Limb (tissue), 2 donors: Measurements from ENCODE around the gene OR8A1.

Source experiments
- DNase-seq, 2 donors: peaks; one replicate each; pipeline ENCODE4 v3.0.0-alpha.2; 2016; ENCODE audit errors: extremely low spot score in 2 of 2

Gene OR8A1

DNA sequence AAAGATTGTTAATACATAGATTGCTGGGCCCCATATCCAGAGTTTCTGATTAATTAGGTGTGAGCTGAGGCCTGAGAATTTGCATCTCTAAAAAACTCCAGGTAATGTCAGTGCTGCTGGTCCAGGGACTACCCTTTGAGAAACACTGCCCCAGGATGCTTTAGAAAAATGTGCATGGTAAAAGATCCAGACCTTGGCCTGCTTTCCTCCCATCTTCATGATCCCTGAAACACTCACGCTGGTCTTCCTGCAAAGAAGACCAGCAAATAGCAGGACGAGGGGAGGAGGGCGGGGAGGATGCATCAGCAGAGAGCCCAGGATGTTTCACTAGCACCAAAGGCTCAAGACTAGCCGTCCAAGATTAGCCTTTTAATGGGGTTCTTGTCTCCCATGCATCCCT is at the start of gene OR8A1:
Gene OR8A1 (plus strand): TSS at position 301 of the 400 bp plus-strand sequence. CDS start 123 bp downstream, outside the sequence.
- no peak for DNase-seq

DNA sequence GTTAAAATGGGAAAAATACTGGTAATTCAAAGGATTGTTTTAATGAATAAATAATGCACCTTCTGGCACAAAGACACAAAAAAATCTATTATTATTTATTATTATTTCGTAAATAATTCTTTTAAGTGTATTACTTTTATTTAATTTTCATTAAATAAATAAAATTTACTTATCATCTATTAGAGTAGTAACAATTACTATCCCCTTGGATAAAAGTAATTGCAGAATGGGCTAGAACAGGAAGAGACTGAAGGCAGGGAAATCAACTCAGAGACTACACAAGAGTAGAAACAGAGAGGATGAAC is 49.3 kb upstream of the OR8A1 start:
- DNase-seq, result no peak

- DNase-seq, result no peak
Observed at GRCh38 chr11:124533626-124534025, 36.2 kb upstream of the OR8A1 start.

DNA sequence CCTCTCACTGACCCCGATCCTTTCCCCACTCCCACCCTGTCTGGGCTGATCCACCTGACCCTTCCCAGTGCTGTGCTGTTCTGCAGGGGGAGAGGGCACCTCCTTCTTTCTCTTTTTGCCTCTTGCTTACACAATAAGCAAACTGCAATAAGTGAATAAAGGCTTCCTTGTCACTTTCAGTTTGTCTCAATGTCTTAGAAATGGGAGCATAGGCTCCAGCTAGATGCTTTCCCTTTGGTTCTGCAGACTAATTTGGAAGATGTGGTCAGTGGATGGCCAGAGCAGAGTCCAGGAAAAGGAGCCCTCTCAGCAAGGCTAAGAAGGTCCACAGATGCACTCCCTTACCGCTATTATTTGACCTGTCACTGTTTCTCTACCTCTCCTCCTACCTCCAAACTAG is 35.7 kb upstream of the OR8A1 start:
- DNase-seq, result no peak

- no peak for DNase-seq
Observed at GRCh38 chr11:124535552-124536232, 34.1 kb upstream of the OR8A1 start.

DNA sequence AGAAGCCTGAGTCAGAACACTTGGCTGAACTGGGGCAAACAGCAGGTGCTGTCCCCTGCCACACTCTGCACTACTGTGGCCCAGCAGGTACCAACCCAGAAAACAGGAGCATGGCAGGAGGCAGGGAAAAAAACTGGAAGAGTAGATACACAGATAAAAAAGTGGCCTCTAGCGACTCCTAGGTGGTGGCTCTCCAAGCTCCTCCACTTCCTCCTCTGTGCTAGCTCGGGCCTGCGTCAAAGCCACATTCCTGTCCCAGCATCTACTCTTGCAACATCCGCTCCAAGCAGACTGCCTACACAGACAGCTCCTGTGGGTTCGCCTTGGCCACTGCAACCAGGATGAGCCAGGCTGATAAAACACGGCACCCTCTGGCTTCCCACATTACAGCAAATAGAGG is 33.3 kb upstream of the OR8A1 start:
- DNase-seq, result no peak

- DNase-seq, result no peak
Observed at GRCh38 chr11:124538019-124538418, 31.8 kb upstream of the OR8A1 start.

DNA sequence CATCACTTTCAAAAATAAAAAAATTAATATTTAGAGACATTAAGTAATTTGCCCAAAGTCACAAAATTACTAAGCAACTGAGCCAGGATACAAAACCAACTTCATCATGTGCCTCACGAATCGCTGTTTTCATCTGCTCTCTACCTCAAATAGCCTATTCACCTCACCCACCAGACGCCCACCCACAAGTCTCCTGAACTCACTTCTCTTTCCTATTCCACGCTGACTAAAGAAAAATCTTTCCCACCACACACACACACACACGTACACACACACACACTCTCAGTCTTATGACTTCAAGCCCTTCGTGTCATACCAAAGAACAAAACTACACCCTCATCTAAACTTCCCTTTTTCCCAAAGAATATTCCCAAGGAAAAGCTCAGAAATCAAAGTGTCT is 28.6 kb upstream of the OR8A1 start:
- no peak for DNase-seq

DNA sequence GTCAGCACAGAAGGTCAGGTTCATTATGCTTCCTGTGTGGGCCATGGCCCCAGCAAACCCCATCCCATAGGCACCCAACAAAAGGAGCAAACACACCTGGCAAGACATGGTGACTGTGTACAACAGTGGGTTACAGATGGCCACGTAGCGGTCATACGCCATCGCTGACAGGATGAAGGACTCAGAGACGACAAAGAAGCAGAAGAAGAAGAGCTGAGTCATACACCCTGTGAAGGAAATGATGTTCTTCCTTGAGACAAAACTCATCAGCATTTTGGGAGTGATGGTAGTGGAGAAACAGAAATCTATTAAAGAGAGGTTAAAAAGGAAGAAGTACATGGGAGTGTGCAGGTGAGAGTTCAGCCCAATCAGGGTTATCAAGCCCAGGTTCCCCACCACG is 26.7 kb upstream of the OR8A1 start:
- no peak for DNase-seq

GRCh38 chr11:124543554-124543953 is 26.2 kb upstream of the OR8A1 start, which contains the start of gene OR8B12:
Gene OR8B12, minus strand, starts transcription at chr11:124543654. Its CDS starts 0 bp downstream, at chr11:124543654.
- DNase-seq, result no peak

DNA sequence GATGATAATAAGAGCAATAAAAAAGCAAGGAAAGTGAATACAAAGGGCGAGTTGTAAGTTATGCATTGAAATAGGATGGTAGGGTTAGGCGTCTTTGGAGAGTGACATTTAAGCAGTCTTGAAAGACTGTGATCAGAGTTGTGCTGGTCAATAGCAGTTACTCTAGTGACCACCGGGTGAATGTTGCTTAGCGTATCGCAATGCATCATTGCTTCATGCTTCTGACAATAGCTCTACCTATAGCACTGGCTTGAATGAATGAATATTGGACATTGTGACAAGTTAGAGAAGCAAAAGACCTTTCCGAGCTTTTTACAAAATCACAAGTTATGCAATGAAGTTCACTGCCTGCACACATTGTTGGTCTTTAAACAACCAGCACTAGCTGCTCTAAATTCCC is 18.6 kb upstream of the OR8A1 start:
- DNase-seq, result no peak

DNA sequence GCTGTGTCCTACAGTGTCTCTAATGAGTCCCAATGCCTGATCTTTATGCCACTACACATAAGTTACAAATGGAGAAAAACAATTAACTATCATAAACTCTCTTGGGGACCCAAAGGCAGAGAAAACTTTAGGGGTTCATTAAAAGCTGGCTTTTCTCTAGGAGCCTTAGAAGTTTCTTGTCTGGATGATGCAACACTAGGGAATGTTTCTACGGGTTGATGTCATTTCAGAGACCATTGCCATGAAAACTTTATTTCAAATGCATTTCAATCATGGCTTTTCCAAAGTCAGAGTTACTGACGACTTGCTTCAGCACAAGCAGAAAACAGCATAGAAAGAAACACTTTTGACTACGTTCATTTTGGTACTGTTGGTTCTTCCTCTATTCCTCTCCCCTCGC is 17.8 kb upstream of the OR8A1 start:
- DNase-seq, result no peak

GRCh38 chr11:124556828-124557227 is 13.0 kb upstream of the OR8A1 start:
- no peak for DNase-seq

DNA sequence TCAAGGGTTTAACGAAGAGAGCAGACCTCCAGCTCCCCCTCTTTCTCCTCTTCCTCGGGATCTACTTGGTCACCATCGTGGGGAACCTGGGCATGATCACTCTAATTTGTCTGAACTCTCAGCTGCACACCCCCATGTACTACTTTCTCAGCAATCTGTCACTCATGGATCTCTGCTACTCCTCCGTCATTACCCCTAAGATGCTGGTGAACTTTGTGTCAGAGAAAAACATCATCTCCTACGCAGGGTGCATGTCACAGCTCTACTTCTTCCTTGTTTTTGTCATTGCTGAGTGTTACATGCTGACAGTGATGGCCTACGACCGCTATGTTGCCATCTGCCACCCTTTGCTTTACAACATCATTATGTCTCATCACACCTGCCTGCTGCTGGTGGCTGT is 363 bp downstream of the OR8A1 start:
- DNase-seq, result no peak

- DNase-seq, result peak in 1 of 2 donors; percentile 7
Observed at GRCh38 chr11:124577716-124578427, 8.1 kb downstream of the OR8A1 start.

DNA sequence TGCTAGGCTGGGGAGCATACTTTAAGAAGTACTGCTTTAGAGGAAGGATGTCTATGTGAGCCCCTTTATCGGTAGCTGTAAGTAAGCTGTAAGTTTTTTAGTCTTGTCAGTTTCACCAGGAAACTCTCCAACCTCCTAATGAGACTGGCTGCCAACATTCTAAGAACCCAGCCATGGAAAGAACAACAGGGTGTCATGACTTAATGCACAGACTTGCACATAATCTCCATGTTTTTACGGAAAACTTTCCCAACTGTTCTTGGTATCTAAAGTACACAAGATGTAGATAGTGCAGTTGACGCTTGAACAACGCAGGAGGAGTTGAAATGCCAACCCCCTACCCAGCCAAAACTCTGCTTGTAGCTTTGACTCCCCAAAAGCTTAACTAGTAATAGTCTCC is 9.0 kb downstream of the OR8A1 start:
- no peak for DNase-seq

DNA sequence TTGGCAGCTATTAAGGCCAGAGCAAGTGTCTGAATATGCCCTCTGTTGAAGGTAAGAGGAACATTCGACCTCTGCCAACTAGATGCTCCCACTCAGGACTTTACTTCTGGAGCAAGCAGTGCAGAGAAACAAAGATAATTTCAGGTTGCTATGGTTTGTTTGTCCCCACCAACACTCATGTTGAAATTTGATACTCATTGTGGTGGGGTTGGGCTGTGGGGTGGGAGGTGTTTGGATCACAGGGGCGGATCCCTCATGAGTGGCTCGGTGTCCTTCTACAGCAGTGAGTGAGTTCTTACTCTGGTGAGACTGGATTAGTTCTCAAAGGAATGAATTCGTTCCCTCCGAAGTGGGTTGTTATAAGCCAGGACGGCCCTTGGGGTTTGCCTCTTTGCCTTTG is 12.0 kb downstream of the OR8A1 start:
- DNase-seq, result no peak

DNA sequence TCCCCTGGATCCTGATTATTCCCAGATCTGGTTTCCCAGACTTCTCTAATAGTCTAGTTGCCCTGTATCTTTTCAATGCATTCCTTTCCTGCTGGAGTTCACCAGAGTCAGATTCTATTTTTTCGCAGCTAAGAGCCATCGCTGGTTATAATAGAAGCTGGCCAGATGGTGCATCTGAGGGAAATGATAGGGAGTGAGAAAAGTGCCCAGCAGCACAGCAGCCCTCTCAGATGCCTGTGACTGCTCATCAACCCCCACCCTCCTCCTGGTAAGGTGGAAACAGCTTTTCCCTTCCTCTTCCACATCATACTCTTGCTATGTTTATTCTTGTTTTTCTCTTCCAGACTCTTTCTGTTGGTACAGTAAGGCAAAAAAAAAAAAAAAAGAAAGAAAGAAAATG is 12.8 kb downstream of the OR8A1 start:
- DNase-seq, result no peak

DNA sequence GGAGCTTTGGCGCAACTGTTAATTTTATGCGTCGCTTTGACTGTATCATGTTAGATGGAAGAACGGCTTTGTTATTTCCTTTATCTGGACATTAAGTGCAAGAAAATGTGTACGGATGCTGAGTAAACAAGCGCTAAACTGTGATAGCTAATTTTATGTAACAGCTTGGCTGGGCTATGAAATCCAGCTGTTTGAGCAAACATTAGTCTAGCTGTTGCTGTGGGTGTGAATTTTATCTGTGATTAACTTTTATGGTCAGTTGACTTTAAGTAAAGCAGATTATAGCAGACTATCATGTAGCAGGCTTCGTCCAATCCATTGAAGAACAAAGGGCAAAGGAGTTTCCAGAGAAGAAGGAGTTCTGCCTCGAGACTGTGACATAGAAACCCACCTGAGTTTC is 14.0 kb downstream of the OR8A1 start:
- no peak for DNase-seq

DNA sequence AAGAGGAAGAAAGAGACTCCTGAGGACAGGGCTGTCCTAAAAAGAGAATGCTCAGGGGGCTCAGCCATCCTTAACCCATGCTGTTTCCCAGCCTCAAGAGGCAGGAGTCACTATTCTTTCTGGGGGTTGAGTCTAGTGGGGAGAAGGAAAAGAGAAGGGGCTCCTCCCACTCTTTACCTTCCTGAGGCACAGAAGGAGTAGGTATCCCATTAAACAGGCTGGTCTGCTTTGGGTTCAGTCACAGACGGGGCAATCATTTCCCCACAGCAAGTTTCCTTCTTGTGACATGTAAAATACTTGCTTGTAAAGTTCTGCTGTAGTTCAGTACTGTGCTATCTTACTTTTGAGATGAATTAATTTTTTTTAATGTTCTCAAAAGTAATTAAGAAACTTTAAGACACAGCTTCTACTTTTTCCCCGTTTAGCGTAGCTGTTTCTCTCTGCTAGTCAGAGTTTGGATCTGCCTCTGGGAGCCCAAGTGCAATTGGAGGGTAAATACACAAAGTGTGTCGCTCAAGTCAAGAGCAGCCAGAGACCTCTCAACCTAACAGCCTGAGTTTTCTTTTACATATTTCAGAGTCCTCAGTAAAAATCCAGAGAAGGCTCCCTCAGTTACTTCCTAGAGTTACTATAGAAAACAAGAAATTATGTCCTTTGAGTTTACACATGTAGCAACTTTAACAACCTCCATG is 15.0 kb downstream of the OR8A1 start:
- no peak for DNase-seq

GRCh38 chr11:124586238-124586860 is 16.6 kb downstream of the OR8A1 start:
- DNase-seq, result peak; percentile 73

GRCh38 chr11:124591430-124591829 is 21.6 kb downstream of the OR8A1 start:
- no peak for DNase-seq
